HepG2 (cell line): ENCODE measurements around the gene LEF1. TPM values are rescaled to one million over a fixed set of nuclear protein-coding genes. Genes with fewer than 3 reads are reported as not detected.

Source experiments
- ATAC-seq: fragments of 200-7000 bp; cut with Tn5 transposase; 3 replicates; pipeline ENCODE4 v1.9.1; 2020; ENCODE audit warnings: mild to moderate bottlenecking, moderate library complexity
- BruUV-seq: library from RNA; stranded (reverse); fragments of 400-500 nt; replicated peaks from 2 replicates; lab custom pipeline; 2021; lab: Mats Ljungman, UMichigan
- CTCF ChIA-PET: fragments of 300-600 bp; formaldehyde crosslinking; extraction: SDS; loops from one replicate; lab custom pipeline; 2021; ENCODE audit warnings: low total read pairs, inconsistent platforms, low intra/inter-chr PET ratio; lab: Yijun Ruan, JAX
- POLR2A ChIA-PET: fragments of 350-600 bp; sonication (Branson Sonifier 250); formaldehyde crosslinking; loops from one replicate; lab custom pipeline; 2020; ENCODE audit warnings: antibody characterized with exemption, inconsistent platforms; lab: Yijun Ruan, JAX
- DNase-seq: peaks from one replicate; pipeline ENCODE4 v3.0.0-alpha.2; 2015; ENCODE audit warnings: low spot score
- FAIRE-seq: peaks from 3 replicates; lab custom pipeline; 2011; peaks lifted over from hg19 to GRCh38; lab: Jason Lieb, UNC
- H2AFZ ChIP-seq: one replicate; pipeline ENCODE4 v1.6.1; 2011; ENCODE audit warnings: low read length, inconsistent platforms
- H3K27ac ChIP-seq: fragments of 300-600 bp; 3 replicates; pipeline ENCODE4 v1.8.0; 2011; ENCODE audit warnings: mixed run types, mild to moderate bottlenecking, mixed read lengths, low read length, inconsistent platforms; ENCODE audit not compliant: insufficient read depth; ENCODE audit errors: extremely low read length
- H3K27me3 ChIP-seq, 2 experiments: fragments of 200-600 bp in 1 of 2; 2 replicates in 1 of 2; 3 replicates in 1 of 2; pipeline versions ENCODE4 v1.6.0 to v1.8.0; 2011; ENCODE audit warnings: low read length in 2 of 2, mild to moderate bottlenecking in 2 of 2, moderate library complexity in 2 of 2, inconsistent platforms in 1 of 2; ENCODE audit not compliant: insufficient read depth in 2 of 2, control insufficient read depth in 1 of 2
- H3K36me3 ChIP-seq, 2 experiments: fragments of 200-600 bp in 1 of 2; replicated peaks in 1 of 2; 2 replicates in 1 of 2; 3 replicates in 1 of 2; pipeline versions ENCODE4 v1.5.1 to v1.8.0; 2011; ENCODE audit warnings: low read length in 2 of 2, inconsistent platforms in 1 of 2; ENCODE audit not compliant: insufficient read depth in 2 of 2, control insufficient read depth in 1 of 2
- H3K4me1 ChIP-seq: 2 replicates; pipeline ENCODE4 v1.5.1; 2012; ENCODE audit warnings: low read length, inconsistent platforms; ENCODE audit not compliant: insufficient read depth
- H3K4me2 ChIP-seq: 2 replicates; pipeline ENCODE4 v1.6.0; 2011; ENCODE audit warnings: low read depth, low read length, inconsistent platforms
- H3K4me3 ChIP-seq, 3 experiments: fragments of 200-600 bp in 1 of 3; sonication (generic), shearing (Covaris generic) in 1 of 3; replicated peaks in 1 of 3; 2 replicates each; pipeline ENCODE4 v1.5.1; 2011 to 2016; ENCODE audit warnings: low read length in 3 of 3, inconsistent platforms in 2 of 3, low read depth in 2 of 3, mild to moderate bottlenecking in 2 of 3, control low read depth in 1 of 3, mixed read lengths in 1 of 3; ENCODE audit not compliant: insufficient read depth in 1 of 3
- H3K79me2 ChIP-seq: one replicate; pipeline ENCODE4 v1.6.1; 2011; ENCODE audit warnings: low read length, inconsistent platforms; ENCODE audit not compliant: insufficient read depth
- H3K9ac ChIP-seq: 2 replicates; pipeline ENCODE4 v1.6.0; 2011; ENCODE audit warnings: mild to moderate bottlenecking, low read depth, low read length, inconsistent platforms; ENCODE audit not compliant: insufficient read depth
- H3K9me3 ChIP-seq: 2 replicates; pipeline ENCODE4 v1.5.1; 2012; ENCODE audit warnings: mild to moderate bottlenecking, low read length
- H4K20me1 ChIP-seq: 2 replicates; pipeline ENCODE4 v1.6.0; 2011; ENCODE audit warnings: inconsistent platforms, mild to moderate bottlenecking, low read length, moderate library complexity; ENCODE audit not compliant: insufficient read depth
- ARHGAP35 ChIP-seq: sonication (generic); formaldehyde crosslinking; IDR thresholded peaks from 2 replicates; pipeline ENCODE4 v1.9.0; 2022; ENCODE audit warnings: mild to moderate bottlenecking, inconsistent platforms, moderate library complexity, missing genetic modification reagents, borderline replicate concordance
- ARNT2 ChIP-seq: sonication (generic); formaldehyde crosslinking; IDR thresholded peaks from 2 replicates; pipeline ENCODE4 v1.8.0; 2022; ENCODE audit warnings: mild to moderate bottlenecking, low read depth, missing genetic modification reagents, moderate library complexity
- EZH2 ChIP-seq: conservative IDR thresholded peaks from 2 replicates; pipeline ENCODE4 v1.6.1; 2012; ENCODE audit warnings: mild to moderate bottlenecking, low read depth, low read length, moderate library complexity
- FOSL2 ChIP-seq: sonication (generic); formaldehyde crosslinking; IDR thresholded peaks from 2 replicates; pipeline ENCODE4 v1.4.0; 2020; ENCODE audit warnings: missing genetic modification reagents
- FOXA1 ChIP-seq, 2 experiments: fragments of 450-650 bp in 1 of 2; sonication (generic) in 1 of 2; formaldehyde crosslinking in 1 of 2; IDR thresholded peaks; 2 replicates each; pipeline versions ENCODE4 v1.4.0 to v1.6.1; 2016 to 2020; ENCODE audit warnings: missing genetic modification reagents in 1 of 2
- GFI1 ChIP-seq: sonication (generic); formaldehyde crosslinking; IDR thresholded peaks from 2 replicates; pipeline ENCODE4 v1.5.0; 2020; ENCODE audit warnings: missing genetic modification reagents, mild to moderate bottlenecking, borderline replicate concordance
- HNRNPLL ChIP-seq: fragments of 200-400 bp; formaldehyde crosslinking; IDR thresholded peaks from 2 replicates; pipeline ENCODE4 v1.6.1; 2017; ENCODE audit warnings: mild to moderate bottlenecking, low read depth, low read length; ENCODE audit not compliant: poor library complexity, severe bottlenecking
- JUND ChIP-seq: sonication (generic); formaldehyde crosslinking; IDR thresholded peaks from 2 replicates; pipeline ENCODE4 v1.8.0; 2022; ENCODE audit warnings: mild to moderate bottlenecking, missing genetic modification reagents
- SALL1 ChIP-seq: sonication (generic); formaldehyde crosslinking; IDR thresholded peaks from 2 replicates; pipeline ENCODE4 v1.8.0; 2022; ENCODE audit warnings: mild to moderate bottlenecking, missing genetic modification reagents
- SAP130 ChIP-seq: IDR thresholded peaks from 2 replicates; pipeline ENCODE4 v1.6.1; 2016; ENCODE audit warnings: low read depth
- SKI ChIP-seq: fragments of 450-650 bp; IDR thresholded peaks from one replicate; pipeline ENCODE4 v1.6.1; 2018; ENCODE audit warnings: mild to moderate bottlenecking; ENCODE audit not compliant: partially characterized antibody
- SRSF9 ChIP-seq: fragments of 200-400 bp; formaldehyde crosslinking; IDR thresholded peaks from 2 replicates; pipeline ENCODE4 v1.6.1; 2018; ENCODE audit warnings: borderline replicate concordance, mild to moderate bottlenecking, low read depth, low read length; ENCODE audit not compliant: insufficient read depth, poor library complexity, severe bottlenecking
- TBX2 ChIP-seq: sonication (generic); formaldehyde crosslinking; IDR thresholded peaks from 2 replicates; pipeline ENCODE4 v1.5.0; 2020; ENCODE audit warnings: missing genetic modification reagents, mild to moderate bottlenecking, borderline replicate concordance
- ZFP37 ChIP-seq: sonication (generic); formaldehyde crosslinking; IDR thresholded peaks from 2 replicates; pipeline ENCODE4 v1.4.0; 2020; ENCODE audit warnings: missing genetic modification reagents, borderline replicate concordance
- ZMYM2 ChIP-seq: sonication (generic); formaldehyde crosslinking; IDR thresholded peaks from 2 replicates; pipeline ENCODE4 v1.8.0; 2022; ENCODE audit warnings: mild to moderate bottlenecking, missing genetic modification reagents
- ZNF546 ChIP-seq: sonication (generic); formaldehyde crosslinking; conservative IDR thresholded peaks from 2 replicates; pipeline ENCODE4 v1.8.1; 2023; ENCODE audit warnings: mild to moderate bottlenecking, missing genetic modification reagents
- WGBS: methylation state at CpG from one replicate; pipeline ENCODE4 v1.1.6; 2017; ENCODE audit warnings: low lambda C conversion rate; 5-methylcytosine and 5-hydroxymethylcytosine counted together
- in situ Hi-C: cut with HindIII; loops from 2 replicates; pipeline ENCODE4 v1.10.0; 2017; ENCODE audit warnings: low pct_unique_long_range_greater_than_20kb; ENCODE audit not compliant: extremely low pct_ligation_motif_present
- intact Hi-C: fragments of 100-400 bp; cut with micrococcal nuclease; formaldehyde crosslinking; loops from one replicate; pipeline ENCODE4 v1.10.0; 2022; ENCODE audit not compliant: unreplicated experiment
- polyA plus RNA-seq, 8 experiments: library from polyadenylated mRNA; depleted of rRNA in 3 of 8; stranded (reverse) in 7 of 8; unstranded in 1 of 8; fragments of >200 nt; fragmentation: Illumina TruSeq in 4 of 8; extraction: Trizol in 4 of 8; gene quantifications; 2 replicates each; pipeline versions ENCODE4 v1.2.1 to v1.2.3, GENCODE V29; 2011 to 2016; ENCODE audit warnings: low read depth in 4 of 8, missing spikeins in 1 of 8, mixed read lengths in 1 of 8; ENCODE audit not compliant: insufficient read depth in 1 of 8
- total RNA-seq, 5 experiments: library from RNA; depleted of rRNA; stranded (reverse); fragments of >200 nt; fragmentation: Illumina TruSeq; extraction: Trizol; gene quantifications; 2 replicates each; pipeline ENCODE4 v1.2.3, GENCODE V29; 2016; ENCODE audit warnings: low read depth in 1 of 5
- TF ChIP-seq, protein P1 (sequence below): IDR thresholded peaks from 2 replicates; pipeline ENCODE4 v1.6.1; 2012; ENCODE audit warnings: inconsistent platforms
- TF ChIP-seq, protein P2 (sequence below): sonication (generic); formaldehyde crosslinking; IDR thresholded peaks from 2 replicates; pipeline ENCODE4 v1.9.0; 2021; ENCODE audit warnings: missing genetic modification reagents, borderline replicate concordance
- TF ChIP-seq, protein P3 (sequence below): sonication (generic); formaldehyde crosslinking; IDR thresholded peaks from 2 replicates; pipeline ENCODE4 v1.4.0; 2020; ENCODE audit warnings: missing genetic modification reagents

Gene LEF1
- total and polyA plus RNA-seq, 2 of the 13 experiments (the other 11 are each of a cell fraction or from before 2014, with no cell fraction given), result 0.22 to 0.29 TPM

DNA sequence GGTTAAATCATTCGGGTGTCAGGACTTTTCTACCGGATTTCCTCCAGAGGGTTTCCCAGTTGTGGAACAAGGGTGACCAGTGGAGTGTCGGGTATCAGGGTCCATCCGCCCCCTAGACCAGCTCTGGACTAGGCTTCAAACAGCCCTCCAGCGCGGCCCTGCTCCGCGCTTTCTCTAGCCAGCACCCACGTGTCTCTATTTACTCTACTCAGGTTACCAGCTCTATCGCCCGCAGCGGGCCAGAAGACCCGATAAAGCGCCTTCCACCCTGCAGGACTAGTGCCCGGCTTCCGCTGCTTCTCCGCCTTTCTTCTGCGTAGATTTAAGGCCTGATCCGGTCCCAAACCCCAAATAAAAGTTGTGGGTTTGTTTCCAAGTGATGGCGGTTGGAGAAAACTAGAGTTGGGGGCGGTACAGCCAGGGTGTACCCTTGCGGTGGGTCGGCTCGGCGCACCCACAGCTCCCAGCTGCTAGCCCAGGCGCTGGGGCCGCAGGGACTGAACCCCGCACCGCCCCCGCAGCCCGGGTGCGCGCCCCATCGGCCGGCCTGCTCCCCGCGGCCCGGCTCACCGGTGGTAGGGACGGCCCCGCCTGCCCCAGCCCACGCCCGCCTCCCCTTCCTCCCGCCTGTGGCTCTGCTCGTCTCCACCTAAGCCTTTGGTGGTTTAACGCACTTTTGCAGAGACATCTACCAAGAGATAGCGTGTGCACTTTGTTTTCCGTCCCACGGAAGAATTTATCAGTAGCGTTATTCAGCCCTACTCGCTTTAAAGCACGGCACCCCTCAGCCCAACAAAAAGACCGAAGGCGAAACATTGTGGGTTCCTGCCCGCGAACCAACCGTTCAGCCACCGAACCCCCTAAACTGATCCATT lies 2.1 kb downstream of the LEF1 start:
- H3K9ac ChIP-seq, result no peak overlapping the region
- H4K20me1 ChIP-seq, result no peaks in the 10 kb centered on the region
- H2AFZ ChIP-seq, result no peak overlapping the region
- ChIA-PET CTCF (no interaction called here), POLR2A (no interaction called here)
- FAIRE-seq (no peak), DNase-seq (peak; percentile 10), ATAC-seq (peak; percentile 75)
- H3K4me2 ChIP-seq, result peak overlapping the region; percentile 56
- H3K9me3 ChIP-seq, result no peaks in the 10 kb centered on the region
- 4% methylated on average over 13 of the region's 58 CpGs for WGBS
- peaks cover 8 to 59% of the 10 kb centered on the region in 2 experiments; a peak in 4 of 5 replicates for H3K27me3 ChIP-seq
- H3K36me3 ChIP-seq, result no peaks in the 10 kb centered on the region
- H3K79me2 ChIP-seq, result no peaks in the 10 kb centered on the region
- peaks cover 23% of the 10 kb centered on the region for H3K4me1 ChIP-seq
- in situ Hi-C loops, result no loop called here
- no peak overlapping the region for H3K27ac ChIP-seq
- intact Hi-C loops, result no loop called here
- no TSS peak for BruUV-seq
- H3K4me3 ChIP-seq, result peak overlapping the region in 2 of 3 experiments; percentile 16 to 51; a peak in 1 of 6 replicates
- TF ChIP-seq, protein P1, sequence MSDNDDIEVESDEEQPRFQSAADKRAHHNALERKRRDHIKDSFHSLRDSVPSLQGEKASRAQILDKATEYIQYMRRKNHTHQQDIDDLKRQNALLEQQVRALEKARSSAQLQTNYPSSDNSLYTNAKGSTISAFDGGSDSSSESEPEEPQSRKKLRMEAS, result peak; percentile 78; the same call in 1 of the 2 replicates
- no peak for TF ChIP-seq HNRNPLL
- TF ChIP-seq ZMYM2, result no peak
- TF ChIP-seq SRSF9, result no peak
- TF ChIP-seq JUND (CRISPR knock-in tag), result no peak
- TF ChIP-seq TBX2 (CRISPR knock-in tag), result peak; percentile 54; the same call in 1 of the 2 replicates
- TF ChIP-seq FOXA1 (IDR thresholded peaks at IDR 0.05), result no peak
- peak; percentile 64 for TF ChIP-seq FOXA1 (CRISPR knock-in tag; IDR thresholded peaks at IDR 0.05)
- TF ChIP-seq GFI1 (CRISPR knock-in tag), result no peak
- TF ChIP-seq SAP130 (CRISPR knock-in tag), result 0 out of 2 replicates have a peak, but pooled peaks have one; percentile 18
- TF ChIP-seq, protein P2, sequence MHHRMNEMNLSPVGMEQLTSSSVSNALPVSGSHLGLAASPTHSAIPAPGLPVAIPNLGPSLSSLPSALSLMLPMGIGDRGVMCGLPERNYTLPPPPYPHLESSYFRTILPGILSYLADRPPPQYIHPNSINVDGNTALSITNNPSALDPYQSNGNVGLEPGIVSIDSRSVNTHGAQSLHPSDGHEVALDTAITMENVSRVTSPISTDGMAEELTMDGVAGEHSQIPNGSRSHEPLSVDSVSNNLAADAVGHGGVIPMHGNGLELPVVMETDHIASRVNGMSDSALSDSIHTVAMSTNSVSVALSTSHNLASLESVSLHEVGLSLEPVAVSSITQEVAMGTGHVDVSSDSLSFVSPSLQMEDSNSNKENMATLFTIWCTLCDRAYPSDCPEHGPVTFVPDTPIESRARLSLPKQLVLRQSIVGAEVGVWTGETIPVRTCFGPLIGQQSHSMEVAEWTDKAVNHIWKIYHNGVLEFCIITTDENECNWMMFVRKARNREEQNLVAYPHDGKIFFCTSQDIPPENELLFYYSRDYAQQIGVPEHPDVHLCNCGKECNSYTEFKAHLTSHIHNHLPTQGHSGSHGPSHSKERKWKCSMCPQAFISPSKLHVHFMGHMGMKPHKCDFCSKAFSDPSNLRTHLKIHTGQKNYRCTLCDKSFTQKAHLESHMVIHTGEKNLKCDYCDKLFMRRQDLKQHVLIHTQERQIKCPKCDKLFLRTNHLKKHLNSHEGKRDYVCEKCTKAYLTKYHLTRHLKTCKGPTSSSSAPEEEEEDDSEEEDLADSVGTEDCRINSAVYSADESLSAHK (CRISPR knock-in tag), result no peak
- no peak for TF ChIP-seq SKI
- TF ChIP-seq ARNT2 (CRISPR knock-in tag), result no peak
- peak; percentile 38; the same call in 1 of the 2 replicates for TF ChIP-seq EZH2
- peak; percentile 27; the same call in 1 of the 2 replicates for TF ChIP-seq SALL1
- TF ChIP-seq, protein P3, sequence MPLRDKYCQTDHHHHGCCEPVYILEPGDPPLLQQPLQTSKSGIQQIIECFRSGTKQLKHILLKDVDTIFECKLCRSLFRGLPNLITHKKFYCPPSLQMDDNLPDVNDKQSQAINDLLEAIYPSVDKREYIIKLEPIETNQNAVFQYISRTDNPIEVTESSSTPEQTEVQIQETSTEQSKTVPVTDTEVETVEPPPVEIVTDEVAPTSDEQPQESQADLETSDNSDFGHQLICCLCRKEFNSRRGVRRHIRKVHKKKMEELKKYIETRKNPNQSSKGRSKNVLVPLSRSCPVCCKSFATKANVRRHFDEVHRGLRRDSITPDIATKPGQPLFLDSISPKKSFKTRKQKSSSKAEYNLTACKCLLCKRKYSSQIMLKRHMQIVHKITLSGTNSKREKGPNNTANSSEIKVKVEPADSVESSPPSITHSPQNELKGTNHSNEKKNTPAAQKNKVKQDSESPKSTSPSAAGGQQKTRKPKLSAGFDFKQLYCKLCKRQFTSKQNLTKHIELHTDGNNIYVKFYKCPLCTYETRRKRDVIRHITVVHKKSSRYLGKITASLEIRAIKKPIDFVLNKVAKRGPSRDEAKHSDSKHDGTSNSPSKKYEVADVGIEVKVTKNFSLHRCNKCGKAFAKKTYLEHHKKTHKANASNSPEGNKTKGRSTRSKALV, result 0 out of 2 replicates have a peak, but pooled peaks have one; percentile 29
- TF ChIP-seq ARHGAP35, result no peak
- no peak for TF ChIP-seq ZNF546 (CRISPR knock-in tag)
- no peak for TF ChIP-seq ZFP37
- no peak for TF ChIP-seq FOSL2 (CRISPR knock-in tag)
